SK-N-SH (cell line): ENCODE results near the gene ACAP1. TPM values are rescaled to one million over a fixed set of nuclear protein-coding genes. Genes with fewer than 3 reads are reported as not detected.
"Not testable (repeated sequence)": the region's sequence is repeated elsewhere in the genome, so short reads cannot be mapped to it uniquely, and the experiment has no call there.

ENCODE experiments used
- CTCF ChIA-PET: fragments of 300-600, 350-600 bp; formaldehyde crosslinking; extraction: SDS; loops from one replicate; lab custom pipeline; 2021; lab: Yijun Ruan, JAX
- POLR2A ChIA-PET: fragments of 350-600 bp; sonication (Branson Sonifier 250); formaldehyde crosslinking; extraction: SDS; loops from one replicate; lab custom pipeline; 2020; ENCODE audit warnings: antibody characterized with exemption, inconsistent platforms; lab: Yijun Ruan, JAX
- DNase-seq: peaks from one replicate; pipeline ENCODE4 v3.0.0; 2012
- H2AFZ ChIP-seq: fragments of 200-600 bp; sonication (generic); 2 replicates; pipeline ENCODE4 v1.8.1; 2016; ENCODE audit warnings: antibody characterized with exemption, mild to moderate bottlenecking, low read depth
- H3F3A ChIP-seq: fragments of 200-600 bp; sonication (generic); replicated peaks from 2 replicates; pipeline ENCODE3; 2016; ENCODE audit warnings: antibody characterized with exemption, mild to moderate bottlenecking; ENCODE audit not compliant: insufficient read depth
- H3K27ac ChIP-seq, 2 experiments: fragments of 200-500 bp in 1 of 2; fragments of 200-600 bp in 1 of 2; sonication (Bioruptor generic) in 1 of 2; sonication (generic), shearing (Covaris generic) in 1 of 2; 2 replicates each; pipeline versions ENCODE4 v1.5.1 to v1.6.1; 2014 to 2016; ENCODE audit warnings: low read depth in 2 of 2, inconsistent platforms in 1 of 2, low read length in 1 of 2, mild to moderate bottlenecking in 1 of 2, mixed read lengths in 1 of 2
- H3K27me3 ChIP-seq: fragments of 200-600 bp; sonication (generic), shearing (Covaris generic); 2 replicates; pipeline ENCODE4 v1.6.1; 2016; ENCODE audit warnings: mixed run types; ENCODE audit not compliant: insufficient read depth
- H3K36me3 ChIP-seq, 2 experiments: fragments of 200-500 bp in 1 of 2; fragments of 200-600 bp in 1 of 2; sonication (Bioruptor generic) in 1 of 2; sonication (generic) in 1 of 2; replicated peaks in 1 of 2; 2 replicates each; pipeline versions ENCODE3 to v1.5.1; 2014 to 2016; ENCODE audit warnings: low read length in 1 of 2, mild to moderate bottlenecking in 1 of 2; ENCODE audit not compliant: insufficient read depth in 2 of 2, control insufficient read depth in 1 of 2
- H3K4me1 ChIP-seq, 2 experiments: fragments of 200-500 bp in 1 of 2; fragments of 200-600 bp in 1 of 2; sonication (Bioruptor generic) in 1 of 2; sonication (generic), shearing (Covaris generic) in 1 of 2; 2 replicates each; pipeline versions ENCODE4 v1.5.1 to v1.6.1; 2014 to 2016; ENCODE audit warnings: low read depth in 1 of 2, low read length in 1 of 2, mixed run types in 1 of 2; ENCODE audit not compliant: insufficient read depth in 2 of 2, control insufficient read depth in 1 of 2
- H3K4me2 ChIP-seq: fragments of 200-600 bp; sonication (generic), shearing (Covaris generic); 2 replicates; pipeline ENCODE4 v1.6.1; 2017; ENCODE audit warnings: mixed run types
- H3K4me3 ChIP-seq, 2 experiments: fragments of 200-500 bp in 1 of 2; fragments of 200-600 bp in 1 of 2; sonication (Bioruptor generic) in 1 of 2; sonication (generic), shearing (Covaris generic) in 1 of 2; 2 replicates each; pipeline versions ENCODE4 v1.5.1 to v1.8.1; 2014 to 2016; ENCODE audit warnings: low read depth in 2 of 2, inconsistent platforms in 1 of 2, low read length in 1 of 2, mild to moderate bottlenecking in 1 of 2, mixed read lengths in 1 of 2, moderate library complexity in 1 of 2
- H3K79me2 ChIP-seq: fragments of 200-600 bp; sonication (generic); 2 replicates; pipeline ENCODE4 v1.8.1; 2017; ENCODE audit warnings: mild to moderate bottlenecking; ENCODE audit not compliant: insufficient read depth
- H3K9ac ChIP-seq: fragments of 200-600 bp; sonication (generic); 2 replicates; pipeline ENCODE4 v1.6.1; 2017; ENCODE audit warnings: mixed run types
- H3K9me2 ChIP-seq: fragments of 200-600 bp; sonication (generic); 2 replicates; pipeline ENCODE4 v1.6.1; 2017; ENCODE audit warnings: mixed run types
- H3K9me3 ChIP-seq: fragments of 200-600 bp; sonication (generic); 2 replicates; pipeline ENCODE4 v1.6.1; 2017; ENCODE audit warnings: mixed run types, mild to moderate bottlenecking, moderate library complexity
- H4K20me1 ChIP-seq: fragments of 200-600 bp; sonication (generic); 2 replicates; pipeline ENCODE4 v1.6.1; 2017; ENCODE audit warnings: mild to moderate bottlenecking, mixed run types; ENCODE audit not compliant: insufficient read depth
- ELF1 ChIP-seq: IDR thresholded peaks from 2 replicates; pipeline ENCODE4 v1.4.0; 2012
- FOSL2 ChIP-seq: IDR thresholded peaks from 2 replicates; pipeline ENCODE4 v1.4.0; 2012; ENCODE audit warnings: low read depth, mild to moderate bottlenecking, moderate library complexity, borderline replicate concordance
- FOXM1 ChIP-seq: IDR thresholded peaks from 2 replicates; pipeline ENCODE4 v1.4.0; 2012; ENCODE audit warnings: low read depth, mild to moderate bottlenecking
- POLR2AphosphoS5 ChIP-seq: IDR thresholded peaks from 2 replicates; pipeline ENCODE4 v1.6.1; 2012; ENCODE audit warnings: low read depth, low read length
- RXRA ChIP-seq: IDR thresholded peaks from 2 replicates; pipeline ENCODE4 v1.4.0; 2012; ENCODE audit warnings: low read depth, mild to moderate bottlenecking, borderline replicate concordance
- SIN3A ChIP-seq: IDR thresholded peaks from 2 replicates; pipeline ENCODE4 v1.6.1; 2012; ENCODE audit warnings: low read depth, mild to moderate bottlenecking, low read length, moderate library complexity, borderline replicate concordance
- WGBS: methylation state at CpG from one replicate; pipeline ENCODE4 v1.1.6; 2017; ENCODE audit warnings: low lambda C conversion rate; 5-methylcytosine and 5-hydroxymethylcytosine counted together
- polyA plus RNA-seq, 3 experiments: library from polyadenylated mRNA; depleted of rRNA; stranded (reverse); fragments of >200 nt; gene quantifications; 2 replicates each; pipeline ENCODE4 v1.2.3, GENCODE V29; 2012
- TF ChIP-seq, protein P1 (sequence below): fragments of 150-350 bp; IDR thresholded peaks from 2 replicates; pipeline ENCODE4 v1.6.1; 2017; ENCODE audit warnings: antibody characterized with exemption, low read length, low read depth, borderline replicate concordance
- TF ChIP-seq, protein P2 (sequence below): fragments of 200-600 bp; sonication (generic); IDR thresholded peaks from 2 replicates; pipeline ENCODE4 v1.6.1; 2017; ENCODE audit warnings: antibody characterized with exemption, mild to moderate bottlenecking, moderate library complexity
- TF ChIP-seq, protein P3 (sequence below): IDR thresholded peaks from 2 replicates; pipeline ENCODE4 v1.4.0; 2012; ENCODE audit warnings: low read depth, borderline replicate concordance
- TF ChIP-seq, protein P4 (sequence below): fragments of 150-350 bp; IDR thresholded peaks from 2 replicates; pipeline ENCODE4 v1.6.1; 2016; ENCODE audit warnings: mild to moderate bottlenecking, low read depth, low read length
- TF ChIP-seq, protein P5 (sequence below): IDR thresholded peaks from 2 replicates; pipeline ENCODE4 v1.4.0; 2012; ENCODE audit warnings: low read depth, borderline replicate concordance

Gene ACAP1
- polyA plus RNA-seq, 1 of the 3 experiments (the other 2 are of a cell fraction): 0.71 TPM

DNA sequence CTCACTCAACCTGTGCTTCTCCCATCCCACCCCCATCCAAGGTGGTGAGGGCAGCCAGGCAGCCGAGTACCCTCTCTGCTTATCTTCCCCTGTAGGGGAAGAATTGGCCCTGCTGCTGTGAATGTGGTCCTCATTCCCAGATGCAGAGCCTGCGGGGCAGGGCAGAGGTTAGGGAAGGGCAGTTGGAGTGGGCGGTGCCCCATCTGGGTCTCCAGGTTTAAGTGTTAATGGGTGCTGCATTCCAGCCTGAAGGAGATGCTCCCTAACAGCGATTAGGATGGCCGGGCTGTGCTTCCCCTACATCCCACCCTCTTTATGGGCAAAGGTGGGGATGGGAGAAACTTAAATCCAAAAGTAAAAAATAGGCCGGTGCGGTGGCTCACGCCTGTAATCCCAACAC lies 30.8 kb downstream of the ACAP1 start:
- Histone ChIP-seq H3K4me3 (no peak overlapping the region), H3K79me2 (no peaks in the 10 kb centered on the region), H2AFZ (no peak overlapping the region), H4K20me1 (no peaks in the 10 kb centered on the region), H3K27ac (no peak overlapping the region), H3K4me1 (no peaks in the 10 kb centered on the region; a peak in 1 of 4 replicates), H3F3A (no peaks in the 10 kb centered on the region), H3K4me2 (no peak overlapping the region), H3K9ac (no peak overlapping the region), H3K27me3 (no peaks in the 10 kb centered on the region), H3K9me2 (no peaks in the 10 kb centered on the region), H3K36me3 (no peaks in the 10 kb centered on the region), H3K9me3 (no peaks in the 10 kb centered on the region)
- POLR2A ChIA-PET: no interaction called here
- 92% methylated on average over 5 of the region's 8 CpGs for WGBS
- TF ChIP-seq, protein P1, sequence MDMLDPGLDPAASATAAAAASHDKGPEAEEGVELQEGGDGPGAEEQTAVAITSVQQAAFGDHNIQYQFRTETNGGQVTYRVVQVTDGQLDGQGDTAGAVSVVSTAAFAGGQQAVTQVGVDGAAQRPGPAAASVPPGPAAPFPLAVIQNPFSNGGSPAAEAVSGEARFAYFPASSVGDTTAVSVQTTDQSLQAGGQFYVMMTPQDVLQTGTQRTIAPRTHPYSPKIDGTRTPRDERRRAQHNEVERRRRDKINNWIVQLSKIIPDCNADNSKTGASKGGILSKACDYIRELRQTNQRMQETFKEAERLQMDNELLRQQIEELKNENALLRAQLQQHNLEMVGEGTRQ: no peak
- TF ChIP-seq, protein P2, sequence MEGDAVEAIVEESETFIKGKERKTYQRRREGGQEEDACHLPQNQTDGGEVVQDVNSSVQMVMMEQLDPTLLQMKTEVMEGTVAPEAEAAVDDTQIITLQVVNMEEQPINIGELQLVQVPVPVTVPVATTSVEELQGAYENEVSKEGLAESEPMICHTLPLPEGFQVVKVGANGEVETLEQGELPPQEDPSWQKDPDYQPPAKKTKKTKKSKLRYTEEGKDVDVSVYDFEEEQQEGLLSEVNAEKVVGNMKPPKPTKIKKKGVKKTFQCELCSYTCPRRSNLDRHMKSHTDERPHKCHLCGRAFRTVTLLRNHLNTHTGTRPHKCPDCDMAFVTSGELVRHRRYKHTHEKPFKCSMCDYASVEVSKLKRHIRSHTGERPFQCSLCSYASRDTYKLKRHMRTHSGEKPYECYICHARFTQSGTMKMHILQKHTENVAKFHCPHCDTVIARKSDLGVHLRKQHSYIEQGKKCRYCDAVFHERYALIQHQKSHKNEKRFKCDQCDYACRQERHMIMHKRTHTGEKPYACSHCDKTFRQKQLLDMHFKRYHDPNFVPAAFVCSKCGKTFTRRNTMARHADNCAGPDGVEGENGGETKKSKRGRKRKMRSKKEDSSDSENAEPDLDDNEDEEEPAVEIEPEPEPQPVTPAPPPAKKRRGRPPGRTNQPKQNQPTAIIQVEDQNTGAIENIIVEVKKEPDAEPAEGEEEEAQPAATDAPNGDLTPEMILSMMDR: no peak
- CTCF ChIA-PET: no interaction called here
- DNase-seq: no peak

DNA sequence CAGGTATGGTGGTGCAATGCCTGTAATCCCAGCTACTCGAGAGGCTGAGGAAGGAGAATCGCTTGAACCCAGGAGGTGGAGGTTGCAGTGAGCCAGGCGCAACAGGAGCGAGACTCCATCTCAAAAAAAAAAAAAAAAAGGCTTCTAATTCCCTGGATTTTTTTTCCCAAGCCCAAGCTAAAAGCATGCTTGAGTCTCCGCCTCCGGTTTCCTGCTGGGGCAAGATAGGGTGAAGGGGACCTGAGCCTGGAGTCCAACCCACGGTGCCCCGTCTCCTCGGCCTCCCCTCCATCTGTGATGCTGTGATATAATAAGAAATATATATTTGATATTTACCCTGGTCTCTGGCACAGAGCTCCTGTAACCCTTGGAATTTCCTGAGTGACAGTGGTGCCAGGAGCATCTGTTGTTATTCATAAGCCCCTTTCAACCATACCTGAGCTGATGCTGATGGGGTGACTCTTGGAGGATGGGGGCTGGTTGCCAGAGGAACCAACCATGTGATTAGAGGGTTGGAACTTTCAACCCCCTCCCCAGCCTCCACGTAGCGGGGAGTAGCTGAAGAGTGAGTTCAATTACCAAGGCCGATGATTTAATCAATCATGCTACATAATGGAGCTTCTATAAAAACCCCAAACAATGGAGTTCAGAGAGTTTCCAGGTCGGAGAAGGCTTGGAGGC lies 31.7 kb downstream of the ACAP1 start:
- H3K4me3 ChIP-seq: no peak overlapping the region
- H3K36me3 ChIP-seq: no peaks in the 10 kb centered on the region
- 75% methylated on average over 13 of the region's 13 CpGs for WGBS
- ChIA-PET POLR2A (interaction anchor here (0.6 kb wide), 1 partner anchor 19 kb away, joined by 3 read pairs; no protein-coding TSS in a partner anchor), CTCF (interaction anchor here (0.6 to 3.5 kb wide), 3 partner anchors 13 to 192 kb away, joined by 3 to 40 read pairs (median 3); partner anchors contain the start of gene TMEM95)
- H2AFZ ChIP-seq: no peak overlapping the region
- H3K9ac ChIP-seq: no peak overlapping the region
- H3K27ac ChIP-seq: no peak overlapping the region
- H3K9me2 ChIP-seq: no peaks in the 10 kb centered on the region
- no peak overlapping the region for H3K4me2 ChIP-seq
- no peaks in the 10 kb centered on the region for H3K27me3 ChIP-seq
- H3K79me2 ChIP-seq: no peaks in the 10 kb centered on the region
- H3K4me1 ChIP-seq: no peaks in the 10 kb centered on the region; a peak in 1 of 4 replicates
- H4K20me1 ChIP-seq: no peaks in the 10 kb centered on the region
- no peak for DNase-seq
- no peaks in the 10 kb centered on the region for H3F3A ChIP-seq
- no peaks in the 10 kb centered on the region for H3K9me3 ChIP-seq
- no peak for TF ChIP-seq FOXM1
- TF ChIP-seq, protein P2: no peak
- no peak for TF ChIP-seq ELF1
- TF ChIP-seq POLR2AphosphoS5: no peak
- TF ChIP-seq RXRA: no peak
- TF ChIP-seq, protein P3, sequence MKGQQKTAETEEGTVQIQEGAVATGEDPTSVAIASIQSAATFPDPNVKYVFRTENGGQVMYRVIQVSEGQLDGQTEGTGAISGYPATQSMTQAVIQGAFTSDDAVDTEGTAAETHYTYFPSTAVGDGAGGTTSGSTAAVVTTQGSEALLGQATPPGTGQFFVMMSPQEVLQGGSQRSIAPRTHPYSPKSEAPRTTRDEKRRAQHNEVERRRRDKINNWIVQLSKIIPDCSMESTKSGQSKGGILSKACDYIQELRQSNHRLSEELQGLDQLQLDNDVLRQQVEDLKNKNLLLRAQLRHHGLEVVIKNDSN: no peak
- no peak for TF ChIP-seq FOSL2
- TF ChIP-seq, protein P4, sequence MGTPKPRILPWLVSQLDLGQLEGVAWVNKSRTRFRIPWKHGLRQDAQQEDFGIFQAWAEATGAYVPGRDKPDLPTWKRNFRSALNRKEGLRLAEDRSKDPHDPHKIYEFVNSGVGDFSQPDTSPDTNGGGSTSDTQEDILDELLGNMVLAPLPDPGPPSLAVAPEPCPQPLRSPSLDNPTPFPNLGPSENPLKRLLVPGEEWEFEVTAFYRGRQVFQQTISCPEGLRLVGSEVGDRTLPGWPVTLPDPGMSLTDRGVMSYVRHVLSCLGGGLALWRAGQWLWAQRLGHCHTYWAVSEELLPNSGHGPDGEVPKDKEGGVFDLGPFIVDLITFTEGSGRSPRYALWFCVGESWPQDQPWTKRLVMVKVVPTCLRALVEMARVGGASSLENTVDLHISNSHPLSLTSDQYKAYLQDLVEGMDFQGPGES: no peak
- TF ChIP-seq SIN3A: no peak
- TF ChIP-seq, protein P5, sequence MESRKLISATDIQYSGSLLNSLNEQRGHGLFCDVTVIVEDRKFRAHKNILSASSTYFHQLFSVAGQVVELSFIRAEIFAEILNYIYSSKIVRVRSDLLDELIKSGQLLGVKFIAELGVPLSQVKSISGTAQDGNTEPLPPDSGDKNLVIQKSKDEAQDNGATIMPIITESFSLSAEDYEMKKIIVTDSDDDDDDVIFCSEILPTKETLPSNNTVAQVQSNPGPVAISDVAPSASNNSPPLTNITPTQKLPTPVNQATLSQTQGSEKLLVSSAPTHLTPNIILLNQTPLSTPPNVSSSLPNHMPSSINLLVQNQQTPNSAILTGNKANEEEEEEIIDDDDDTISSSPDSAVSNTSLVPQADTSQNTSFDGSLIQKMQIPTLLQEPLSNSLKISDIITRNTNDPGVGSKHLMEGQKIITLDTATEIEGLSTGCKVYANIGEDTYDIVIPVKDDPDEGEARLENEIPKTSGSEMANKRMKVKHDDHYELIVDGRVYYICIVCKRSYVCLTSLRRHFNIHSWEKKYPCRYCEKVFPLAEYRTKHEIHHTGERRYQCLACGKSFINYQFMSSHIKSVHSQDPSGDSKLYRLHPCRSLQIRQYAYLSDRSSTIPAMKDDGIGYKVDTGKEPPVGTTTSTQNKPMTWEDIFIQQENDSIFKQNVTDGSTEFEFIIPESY: no peak

DNA sequence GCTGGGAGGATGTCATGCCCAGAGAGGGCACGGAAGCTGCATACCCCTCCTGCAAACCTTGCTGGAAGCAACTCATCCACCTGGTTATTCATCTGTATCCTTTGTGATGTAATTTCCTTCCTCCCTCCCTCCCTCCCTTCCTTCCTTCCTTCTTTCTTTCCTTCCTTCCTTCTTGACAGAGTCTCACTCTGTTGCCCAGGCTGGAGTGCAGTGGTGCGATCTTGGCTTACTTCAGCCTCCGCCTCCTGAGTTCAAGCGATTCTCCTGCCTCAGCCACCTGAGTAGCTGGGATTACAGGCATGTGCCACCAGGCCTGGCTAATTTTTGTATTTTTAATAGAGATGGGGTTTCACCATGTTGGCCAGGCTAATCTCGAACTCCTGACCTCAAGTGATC lies 32.3 kb downstream of the ACAP1 start:
- not testable (repeated sequence) for H3K36me3 ChIP-seq, DNase-seq, H3K4me2 ChIP-seq, H3K9me3 ChIP-seq, H3K4me1 ChIP-seq, H3K27ac ChIP-seq, H3K9ac ChIP-seq, H2AFZ ChIP-seq, H3F3A ChIP-seq, H3K9me2 ChIP-seq, H3K27me3 ChIP-seq, H3K79me2 ChIP-seq, H3K4me3 ChIP-seq, H4K20me1 ChIP-seq
- ChIA-PET POLR2A (interaction anchor here (0.6 kb wide), 1 partner anchor 19 kb away, joined by 3 read pairs; no protein-coding TSS in a partner anchor), CTCF (interaction anchor here (0.6 to 3.5 kb wide), 3 partner anchors 14 to 192 kb away, joined by 3 to 40 read pairs (median 3); partner anchors contain the start of gene TMEM95)
- 84% methylated on average over 5 of the region's 5 CpGs for WGBS
